ENCODE results near the gene RDH16.

The RDH16 gene

DNA sequence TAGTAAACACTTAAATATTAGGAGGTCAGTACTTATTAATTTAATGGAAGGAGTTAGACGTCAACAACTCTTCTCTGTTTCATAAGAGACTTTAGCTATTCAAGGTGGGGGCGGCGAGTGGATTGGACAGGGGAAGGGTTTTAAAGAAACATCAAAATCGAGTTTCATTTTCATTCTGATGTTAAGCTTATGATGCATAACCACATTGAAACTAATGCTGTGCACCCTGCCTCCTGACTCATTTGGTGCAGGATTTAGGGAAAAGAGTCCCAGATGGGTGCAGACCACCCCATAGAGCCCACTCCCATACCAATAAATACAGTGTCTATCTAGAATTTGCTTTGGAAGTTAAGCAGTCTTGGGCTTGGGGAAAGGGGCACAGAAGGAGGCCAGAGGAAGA lies 41.6 kb upstream of the RDH16 start:
- Histone ChIP-seq H3K79me2 (ENCODE audit: insufficient read depth, low read depth) (peaks cover 30% of the 10 kb centered on the region; the same call in 1 of the 2 replicates), H3K4me2 (peak overlapping the region; percentile 56), H4K20me1 (ENCODE audit: insufficient read depth) (0 out of 2 replicates have a peak, but pooled peaks cover 4% of the 10 kb centered on the region), H3K9ac (no peak overlapping the region), H3K36me3 (ENCODE audit: insufficient read depth) (no peaks in the 10 kb centered on the region; the same call in 1 of the 2 replicates), H3K4me1 (ENCODE audit: low read depth, poor library complexity, severe bottlenecking) (peaks cover 31% of the 10 kb centered on the region), H3K4me3 (IDR thresholded peaks at IDR 0.05; ENCODE audit: insufficient read depth, low read depth, low read length) (no peak overlapping the region), H2AFZ (ENCODE audit: low read depth) (no peak overlapping the region), H3K27me3 (ENCODE audit: insufficient read depth, low read depth) (no peaks in the 10 kb centered on the region), H3K27ac (peak overlapping the region; percentile 34; the same call in 1 of the 2 replicates)
- TF ChIP-seq, protein P1, sequence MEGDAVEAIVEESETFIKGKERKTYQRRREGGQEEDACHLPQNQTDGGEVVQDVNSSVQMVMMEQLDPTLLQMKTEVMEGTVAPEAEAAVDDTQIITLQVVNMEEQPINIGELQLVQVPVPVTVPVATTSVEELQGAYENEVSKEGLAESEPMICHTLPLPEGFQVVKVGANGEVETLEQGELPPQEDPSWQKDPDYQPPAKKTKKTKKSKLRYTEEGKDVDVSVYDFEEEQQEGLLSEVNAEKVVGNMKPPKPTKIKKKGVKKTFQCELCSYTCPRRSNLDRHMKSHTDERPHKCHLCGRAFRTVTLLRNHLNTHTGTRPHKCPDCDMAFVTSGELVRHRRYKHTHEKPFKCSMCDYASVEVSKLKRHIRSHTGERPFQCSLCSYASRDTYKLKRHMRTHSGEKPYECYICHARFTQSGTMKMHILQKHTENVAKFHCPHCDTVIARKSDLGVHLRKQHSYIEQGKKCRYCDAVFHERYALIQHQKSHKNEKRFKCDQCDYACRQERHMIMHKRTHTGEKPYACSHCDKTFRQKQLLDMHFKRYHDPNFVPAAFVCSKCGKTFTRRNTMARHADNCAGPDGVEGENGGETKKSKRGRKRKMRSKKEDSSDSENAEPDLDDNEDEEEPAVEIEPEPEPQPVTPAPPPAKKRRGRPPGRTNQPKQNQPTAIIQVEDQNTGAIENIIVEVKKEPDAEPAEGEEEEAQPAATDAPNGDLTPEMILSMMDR (conservative IDR thresholded peaks at IDR 0.05; ENCODE audit: low read depth, low read length): no peak

GRCh38 chr12:56998316-56998715 lies 40.9 kb upstream of the RDH16 start:
- H3K4me1 ChIP-seq (ENCODE audit: low read depth, poor library complexity, severe bottlenecking): peaks cover 31% of the 10 kb centered on the region
- no peak overlapping the region for H3K4me3 ChIP-seq (IDR thresholded peaks at IDR 0.05; ENCODE audit: insufficient read depth, low read depth, low read length)
- TF ChIP-seq, protein P1 (conservative IDR thresholded peaks at IDR 0.05; ENCODE audit: low read depth, low read length): no peak
- H3K9ac ChIP-seq: no peak overlapping the region
- peaks cover 28% of the 10 kb centered on the region; the same call in 1 of the 2 replicates for H3K79me2 ChIP-seq (ENCODE audit: insufficient read depth, low read depth)
- H3K27ac ChIP-seq: peak overlapping the region; percentile 34; the same call in 1 of the 2 replicates
- H4K20me1 ChIP-seq (ENCODE audit: insufficient read depth): 0 out of 2 replicates have a peak, but pooled peaks cover 4% of the 10 kb centered on the region
- H2AFZ ChIP-seq (ENCODE audit: low read depth): no peak overlapping the region
- H3K4me2 ChIP-seq: peak overlapping the region; percentile 56
- H3K27me3 ChIP-seq (ENCODE audit: insufficient read depth, low read depth): no peaks in the 10 kb centered on the region
- H3K36me3 ChIP-seq (ENCODE audit: insufficient read depth): no peaks in the 10 kb centered on the region; the same call in 1 of the 2 replicates

DNA sequence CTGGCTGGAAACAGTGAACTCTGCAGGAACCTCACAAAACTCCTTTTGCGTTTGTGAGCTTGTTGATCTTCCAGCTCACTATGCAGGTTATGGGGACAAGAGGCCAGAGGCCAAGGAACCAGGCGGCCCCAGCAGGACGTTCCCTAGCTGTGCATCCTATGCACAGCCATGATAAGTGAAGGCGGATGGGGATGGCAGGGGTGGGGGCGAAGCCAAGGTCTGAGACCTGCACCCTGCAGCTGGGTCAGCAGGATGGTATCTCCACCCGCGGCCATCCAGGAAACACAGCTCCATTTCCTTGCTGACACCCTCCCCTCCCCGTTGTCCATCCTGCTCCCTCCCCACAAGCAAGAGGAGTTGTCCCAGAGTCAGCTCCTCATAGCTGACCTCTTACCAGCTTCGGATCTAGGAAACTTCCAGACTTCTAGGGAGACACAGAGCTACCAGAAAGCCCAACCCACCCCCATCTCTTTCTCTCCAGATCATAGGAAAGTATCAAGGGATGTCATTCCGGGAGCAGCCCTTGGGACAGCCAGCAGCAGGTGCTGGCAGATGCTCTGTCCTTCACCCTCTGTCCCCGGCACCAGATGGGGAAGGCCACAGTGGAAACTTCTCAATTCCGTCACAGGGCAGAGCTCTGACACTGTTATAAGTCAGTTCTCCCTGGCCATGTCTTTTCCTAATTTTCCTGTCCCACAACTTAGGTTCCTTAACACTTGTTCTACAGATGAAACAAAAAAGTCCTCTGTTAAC lies 39.6 kb upstream of the RDH16 start:
- H3K27ac ChIP-seq: no peak overlapping the region
- H3K4me2 ChIP-seq: no peak overlapping the region
- no peak overlapping the region for H2AFZ ChIP-seq (ENCODE audit: low read depth)
- H3K4me3 ChIP-seq (IDR thresholded peaks at IDR 0.05; ENCODE audit: insufficient read depth, low read depth, low read length): no peak overlapping the region
- no peaks in the 10 kb centered on the region for H3K36me3 ChIP-seq (ENCODE audit: insufficient read depth)
- peaks cover 30% of the 10 kb centered on the region for H3K4me1 ChIP-seq (ENCODE audit: low read depth, poor library complexity, severe bottlenecking)
- no peak overlapping the region for H3K9ac ChIP-seq
- H3K79me2 ChIP-seq (ENCODE audit: insufficient read depth, low read depth): peaks cover 21% of the 10 kb centered on the region; the same call in 1 of the 2 replicates
- H4K20me1 ChIP-seq (ENCODE audit: insufficient read depth): 0 out of 2 replicates have a peak, but pooled peaks cover 3% of the 10 kb centered on the region
- no peaks in the 10 kb centered on the region for H3K27me3 ChIP-seq (ENCODE audit: insufficient read depth, low read depth)
- TF ChIP-seq, protein P1 (conservative IDR thresholded peaks at IDR 0.05; ENCODE audit: low read depth, low read length): no peak

DNA sequence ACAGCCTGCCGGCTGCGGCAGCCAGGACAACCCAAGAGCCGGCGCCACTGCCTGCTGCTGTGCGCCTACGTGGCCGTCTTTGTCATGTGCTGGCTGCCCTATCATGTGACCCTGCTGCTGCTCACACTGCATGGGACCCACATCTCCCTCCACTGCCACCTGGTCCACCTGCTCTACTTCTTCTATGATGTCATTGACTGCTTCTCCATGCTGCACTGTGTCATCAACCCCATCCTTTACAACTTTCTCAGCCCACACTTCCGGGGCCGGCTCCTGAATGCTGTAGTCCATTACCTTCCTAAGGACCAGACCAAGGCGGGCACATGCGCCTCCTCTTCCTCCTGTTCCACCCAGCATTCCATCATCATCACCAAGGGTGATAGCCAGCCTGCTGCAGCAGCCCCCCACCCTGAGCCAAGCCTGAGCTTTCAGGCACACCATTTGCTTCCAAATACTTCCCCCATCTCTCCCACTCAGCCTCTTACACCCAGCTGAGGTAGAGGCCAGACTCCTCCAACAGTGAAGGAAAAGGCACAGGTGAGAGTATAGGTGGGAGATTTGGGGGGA lies 38.6 kb upstream of the RDH16 start:
- Histone ChIP-seq H3K36me3 (ENCODE audit: insufficient read depth) (no peaks in the 10 kb centered on the region), H3K4me2 (no peak overlapping the region), H3K4me3 (IDR thresholded peaks at IDR 0.05; ENCODE audit: insufficient read depth, low read depth, low read length) (no peak overlapping the region), H2AFZ (ENCODE audit: low read depth) (no peak overlapping the region), H4K20me1 (ENCODE audit: insufficient read depth) (no peaks in the 10 kb centered on the region), H3K4me1 (ENCODE audit: low read depth, poor library complexity, severe bottlenecking) (peaks cover 37% of the 10 kb centered on the region), H3K9ac (no peak overlapping the region), H3K27me3 (ENCODE audit: insufficient read depth, low read depth) (no peaks in the 10 kb centered on the region), H3K79me2 (ENCODE audit: insufficient read depth, low read depth) (peaks cover 15% of the 10 kb centered on the region; the same call in 1 of the 2 replicates), H3K27ac (no peak overlapping the region)
- TF ChIP-seq, protein P1 (conservative IDR thresholded peaks at IDR 0.05; ENCODE audit: low read depth, low read length): no peak
